GM12891 (cell line): ENCODE measurements around the gene AGBL1.

Source experiments
- POLR2A ChIP-seq: IDR thresholded peaks from 2 replicates; pipeline ENCODE4 v1.6.1; 2011; ENCODE audit warnings: low read depth, low read length, control low read depth
- POLR2AphosphoS5 ChIP-seq: IDR thresholded peaks from 2 replicates; pipeline ENCODE4 v1.6.1; 2011; ENCODE audit warnings: low read depth, low read length, control low read depth
- TAF1 ChIP-seq: IDR thresholded peaks from 2 replicates; pipeline ENCODE4 v1.6.1; 2011; ENCODE audit warnings: low read depth, low read length, control low read depth

- TF ChIP-seq TAF1 (no peak), POLR2A (no peak), POLR2AphosphoS5 (no peak)
Observed at GRCh38 chr15:86164232-86164898, 84.7 kb downstream of the AGBL1 start.
